IMR-90 (cell line): ENCODE data around the gene PPEF2. TPM values are rescaled to one million over a fixed set of nuclear protein-coding genes. Genes with fewer than 3 reads are reported as not detected.

Experiments used
- ATAC-seq: fragments of 200-7000 bp; cut with Tn5 transposase; 2 replicates; pipeline ENCODE4 v1.9.1; 2020; ENCODE audit warnings: low read depth, mild to moderate bottlenecking, moderate library complexity
- BruUV-seq: library from RNA; stranded (reverse); fragments of 400-500 nt; replicated peaks from 2 replicates; lab custom pipeline; 2021; lab: Mats Ljungman, UMichigan
- CTCF ChIA-PET: fragments of 300-600 bp; formaldehyde crosslinking; extraction: SDS; loops from one replicate; lab custom pipeline; 2021; ENCODE audit warnings: antibody characterized with exemption; lab: Yijun Ruan, JAX
- POLR2A ChIA-PET: fragments of 300-600 bp; sonication (Branson Sonifier 250); formaldehyde crosslinking; loops from one replicate; lab custom pipeline; 2022; ENCODE audit warnings: antibody characterized with exemption; ENCODE audit not compliant: unreplicated experiment; lab: Charles Lee
- DNase-seq: peaks from one replicate; pipeline ENCODE4 v3.0.0; 2013
- H2AFZ ChIP-seq: replicated peaks from 2 replicates; pipeline ENCODE3; 2013; ENCODE audit warnings: low read length, mild to moderate bottlenecking; ENCODE audit not compliant: poor library complexity
- H2AK5ac ChIP-seq: 2 replicates; pipeline ENCODE4 v1.6.1; 2013; ENCODE audit warnings: low read depth, low read length, inconsistent platforms
- H2AK9ac ChIP-seq: replicated peaks from 2 replicates; pipeline ENCODE3; 2013; ENCODE audit warnings: mild to moderate bottlenecking, low read depth, low read length, moderate library complexity; ENCODE audit not compliant: poor library complexity
- H2BK120ac ChIP-seq: 2 replicates; pipeline ENCODE4 v1.6.1; 2013; ENCODE audit warnings: low read depth, low read length, inconsistent platforms
- H2BK15ac ChIP-seq: 3 replicates; pipeline ENCODE4 v1.6.1; 2013; ENCODE audit warnings: low read depth, low read length, inconsistent platforms
- H2BK20ac ChIP-seq: 2 replicates; pipeline ENCODE4 v1.6.1; 2013; ENCODE audit warnings: low read depth, mild to moderate bottlenecking, inconsistent platforms, low read length, moderate library complexity
- H2BK5ac ChIP-seq: 2 replicates; pipeline ENCODE4 v1.6.1; 2013; ENCODE audit warnings: mild to moderate bottlenecking, low read depth, low read length, inconsistent platforms; ENCODE audit not compliant: poor library complexity, severe bottlenecking
- H3K14ac ChIP-seq: replicated peaks from 2 replicates; pipeline ENCODE4 v1.6.1; 2013; ENCODE audit warnings: low read depth, low read length, inconsistent platforms
- H3K18ac ChIP-seq: 2 replicates; pipeline ENCODE4 v1.6.1; 2013; ENCODE audit warnings: low read depth, low read length, control low read depth
- H3K23ac ChIP-seq: 2 replicates; pipeline ENCODE4 v1.6.1; 2013; ENCODE audit warnings: low read depth, low read length, inconsistent platforms
- H3K27ac ChIP-seq: 2 replicates; pipeline ENCODE4 v1.5.1; 2013; ENCODE audit warnings: mild to moderate bottlenecking, control low read depth, low read length; ENCODE audit not compliant: insufficient read depth
- H3K27me3 ChIP-seq: 2 replicates; pipeline ENCODE4 v1.6.1; 2013; ENCODE audit warnings: low read length; ENCODE audit not compliant: control insufficient read depth, insufficient read depth
- H3K36me3 ChIP-seq: 2 replicates; pipeline ENCODE4 v1.6.1; 2013; ENCODE audit warnings: low read length, mixed read lengths; ENCODE audit not compliant: control insufficient read depth, insufficient read depth
- H3K4ac ChIP-seq: 2 replicates; pipeline ENCODE4 v1.6.1; 2013; ENCODE audit warnings: low read depth, low read length, inconsistent platforms
- H3K4me1 ChIP-seq: 2 replicates; pipeline ENCODE4 v1.6.1; 2013; ENCODE audit warnings: low read length, mixed read lengths; ENCODE audit not compliant: control insufficient read depth, insufficient read depth
- H3K4me2 ChIP-seq: 2 replicates; pipeline ENCODE4 v1.6.1; 2013; ENCODE audit warnings: low read depth, mild to moderate bottlenecking, control low read depth, low read length, moderate library complexity
- H3K4me3 ChIP-seq: 2 replicates; pipeline ENCODE4 v1.5.1; 2013; ENCODE audit warnings: low read depth, mild to moderate bottlenecking, control low read depth, low read length, moderate library complexity; ENCODE audit not compliant: insufficient read depth
- H3K56ac ChIP-seq: 2 replicates; pipeline ENCODE4 v1.6.1; 2013; ENCODE audit warnings: low read length, inconsistent platforms; ENCODE audit not compliant: insufficient read depth; ENCODE audit errors: extremely low read depth
- H3K79me1 ChIP-seq, 2 experiments: 2 replicates each; pipeline ENCODE4 v1.6.1; 2013; ENCODE audit warnings: low read length in 2 of 2, inconsistent platforms in 1 of 2, low read depth in 1 of 2
- H3K9ac ChIP-seq: 2 replicates; pipeline ENCODE4 v1.6.1; 2013; ENCODE audit warnings: low read depth, low read length, control low read depth
- H3K9me1 ChIP-seq: 2 replicates; pipeline ENCODE4 v1.6.1; 2013; ENCODE audit warnings: low read length, inconsistent platforms; ENCODE audit not compliant: insufficient read depth
- H3K9me3 ChIP-seq: 2 replicates; pipeline ENCODE4 v1.6.1; 2013; ENCODE audit warnings: low read length; ENCODE audit not compliant: control insufficient read depth, insufficient read depth
- H4K20me1 ChIP-seq: 2 replicates; pipeline ENCODE4 v1.6.1; 2013; ENCODE audit warnings: low read length, inconsistent platforms; ENCODE audit not compliant: insufficient read depth
- H4K5ac ChIP-seq: 2 replicates; pipeline ENCODE4 v1.6.1; 2013; ENCODE audit warnings: mild to moderate bottlenecking, low read depth, low read length, control low read depth
- H4K8ac ChIP-seq, 2 experiments: 2 replicates each; pipeline ENCODE4 v1.6.1; 2013; ENCODE audit warnings: low read depth in 2 of 2, low read length in 2 of 2, control low read depth in 1 of 2, inconsistent platforms in 1 of 2
- H4K91ac ChIP-seq: 2 replicates; pipeline ENCODE4 v1.6.1; 2013; ENCODE audit warnings: low read depth, low read length, inconsistent platforms; ENCODE audit not compliant: insufficient read depth
- BHLHE40 ChIP-seq: fragments of 150-350 bp; IDR thresholded peaks from 2 replicates; pipeline ENCODE4 v1.6.1; 2016; ENCODE audit warnings: mild to moderate bottlenecking, low read depth, low read length
- CEBPB ChIP-seq: IDR thresholded peaks from 2 replicates; pipeline ENCODE4 v1.6.1; 2012; ENCODE audit warnings: low read depth, low read length, improper control_type of control experiment
- CTCF ChIP-seq: conservative IDR thresholded peaks from 2 replicates; pipeline ENCODE4 v1.5.1; 2012; ENCODE audit warnings: mild to moderate bottlenecking, low read depth, low read length, improper control_type of control experiment
- ELK1 ChIP-seq: fragments of 150-350 bp; IDR thresholded peaks from 2 replicates; pipeline ENCODE4 v1.6.1; 2016; ENCODE audit warnings: low read depth, mild to moderate bottlenecking, low read length, moderate library complexity, borderline replicate concordance
- FOS ChIP-seq: fragments of 150-350 bp; IDR thresholded peaks from 2 replicates; pipeline ENCODE4 v1.6.1; 2016; ENCODE audit warnings: low read depth, low read length
- MAFK ChIP-seq: IDR thresholded peaks from 2 replicates; pipeline ENCODE4 v1.6.1; 2012; ENCODE audit warnings: low read depth, low read length, improper control_type of control experiment
- MAZ ChIP-seq: IDR thresholded peaks from 2 replicates; pipeline ENCODE4 v1.6.1; 2012; ENCODE audit warnings: low read depth, mild to moderate bottlenecking, low read length, improper control_type of control experiment, moderate library complexity, borderline replicate concordance
- NFE2L2 ChIP-seq: fragments of 150-350 bp; IDR thresholded peaks from 2 replicates; pipeline ENCODE4 v1.6.1; 2016; ENCODE audit warnings: low read depth, mild to moderate bottlenecking, low read length
- POLR2A ChIP-seq: IDR thresholded peaks from 2 replicates; pipeline ENCODE4 v1.6.1; 2012; ENCODE audit warnings: mild to moderate bottlenecking, low read depth, low read length
- RAD21 ChIP-seq: IDR thresholded peaks from 2 replicates; pipeline ENCODE4 v1.6.1; 2012; ENCODE audit warnings: low read length, improper control_type of control experiment
- RFX5 ChIP-seq: IDR thresholded peaks from 2 replicates; pipeline ENCODE4 v1.8.0; 2012; ENCODE audit warnings: low read depth, mild to moderate bottlenecking, low read length, moderate library complexity
- SMC3 ChIP-seq: fragments of 150-350 bp; IDR thresholded peaks from 2 replicates; pipeline ENCODE4 v1.6.1; 2016; ENCODE audit warnings: low read depth, mild to moderate bottlenecking, antibody characterized with exemption, low read length, moderate library complexity
- USF2 ChIP-seq: fragments of 150-350 bp; IDR thresholded peaks from 2 replicates; pipeline ENCODE4 v1.6.1; 2017; ENCODE audit warnings: mild to moderate bottlenecking, antibody characterized with exemption, low read length, low read depth
- WGBS, 2 experiments: methylation state at CpG; one replicate each; pipeline versions ENCODE4 v1.1.5 to v1.1.7; 2013; ENCODE audit warnings: missing lambda C conversion rate in 2 of 2; ENCODE audit not compliant: insufficient read length in 1 of 2; ENCODE audit errors: extremely low coverage in 2 of 2; 5-methylcytosine and 5-hydroxymethylcytosine counted together
- dilution Hi-C: fragments of 300-500 bp; cut with HindIII; formaldehyde crosslinking; loops from one replicate; pipeline ENCODE4 v1.14.3; 2018; ENCODE audit warnings: low sequenced_read_pairs; ENCODE audit not compliant: unreplicated experiment
- in situ Hi-C: fragments of 300-500 bp; cut with MboI; formaldehyde crosslinking; loops from 3 replicates; pipeline ENCODE4 v1.14.3; 2019; ENCODE audit warnings: low sequenced_read_pairs, inconsistent platforms, mixed read lengths
- intact Hi-C: fragments of 100-400 bp; cut with micrococcal nuclease; formaldehyde crosslinking; loops from 2 replicates; pipeline ENCODE4 v1.10.0; 2022
- polyA plus RNA-seq, 3 experiments: library from polyadenylated mRNA; depleted of rRNA; stranded (reverse); fragments of >200 nt; gene quantifications; 2 replicates each; pipeline ENCODE4 v1.2.3, GENCODE V29; 2012; ENCODE audit warnings: low replicate concordance in 1 of 3
- total RNA-seq: library from RNA; depleted of rRNA; stranded (reverse); fragments of >200 nt; gene quantifications from 2 replicates; pipeline ENCODE4 v1.2.3, GENCODE V29; 2012

The PPEF2 gene
- total and polyA plus RNA-seq, 2 of the 4 experiments (the other 2 are of a cell fraction) = not detected

- H3K56ac ChIP-seq = peak overlapping the region; percentile 82
- intact Hi-C loops = no loop called here
These were observed 58.7 kb downstream of the PPEF2 start for GRCh38 chr4:75843596-75843995.

More at GRCh38 chr4:75843596-75843995, 58.7 kb downstream of the PPEF2 start:
- Histone ChIP-seq H2BK15ac (peak overlapping the region; percentile 43; the same call in 2 of the 3 replicates), H3K36me3 (no peaks in the 10 kb centered on the region), H3K9me3 (no peaks in the 10 kb centered on the region), H4K5ac (peak overlapping the region; percentile 84), H3K23ac (peak overlapping the region; percentile 82; the same call in 1 of the 2 replicates), H2BK120ac (peak overlapping the region; percentile 94), H3K79me1 (no peaks in the 10 kb centered on the region), H3K4me1 (peaks cover 12% of the 10 kb centered on the region), H3K4ac (peak overlapping the region; percentile 94), H3K27me3 (no peaks in the 10 kb centered on the region), H2AK5ac (peak overlapping the region; percentile 89), H4K91ac (peak overlapping the region; percentile 83), H3K9ac (peak overlapping the region; percentile 50), H4K20me1 (no peaks in the 10 kb centered on the region), H2BK20ac (peak overlapping the region; percentile 89), H3K27ac (peak overlapping the region; percentile 94), H4K8ac (peak overlapping the region; percentile 65 to 94), H2AFZ (no peak overlapping the region), H2AK9ac (no peak overlapping the region), H3K18ac (peak overlapping the region; percentile 92), H3K9me1 (peaks cover 3% of the 10 kb centered on the region; the same call in 1 of the 2 replicates), H3K14ac (peak overlapping the region; percentile 86), H2BK5ac (peak overlapping the region; percentile 68), H3K4me2 (peak overlapping the region; percentile 31; the same call in 1 of the 2 replicates), H3K4me3 (no peak overlapping the region)
- in situ Hi-C loops (no loop called here), dilution Hi-C loops (no loop called here)
- ChIA-PET CTCF (no interaction called here), POLR2A (no interaction called here)
- ATAC-seq (no peak), DNase-seq (no peak)
- no peak for TF ChIP-seq BHLHE40
- TF ChIP-seq ELK1 = no peak
- no peak for TF ChIP-seq NFE2L2
- TF ChIP-seq MAZ = no peak
- no peak for TF ChIP-seq POLR2A
- TF ChIP-seq FOS = no peak
- no peak for TF ChIP-seq SMC3
- no peak for TF ChIP-seq RFX5
- TF ChIP-seq USF2 = no peak
- no peak for TF ChIP-seq RAD21
- TF ChIP-seq CTCF = no peak
- no peak for TF ChIP-seq MAFK
- no peak for TF ChIP-seq CEBPB
- no TSS peak for BruUV-seq
- WGBS, 2 experiments = 94% methylated on average over 2 of the region's 4 CpGs; no CpG with 5 or more reads in 1 of the 2 experiments
